NCI-H524 treated with DMSO at 0.1 percent for 48 hours (cell line): ENCODE data around the gene MST1R.
A peak's percentile ranks its signal among the peaks of the same experiment; 100 is the strongest.
"Not testable (repeated sequence)": the region's sequence is repeated elsewhere in the genome, so short reads cannot be mapped to it uniquely, and the experiment has no call there.

Source experiments
- DNase-seq: peaks from one replicate; lab custom pipeline; 2025; lab: John Stamatoyannopoulos, UW

The MST1R gene

GRCh38 chr3:49911124-49911420, 7.4 kb upstream of the MST1R start:
- no peak for DNase-seq

GRCh38 chr3:49910409-49911123, 6.9 kb upstream of the MST1R start:
- DNase-seq: no peak

- DNase-seq: no peak
Measured at GRCh38 chr3:49908373-49909199, 4.9 kb upstream of the MST1R start.

GRCh38 chr3:49906073-49906743, 2.5 kb upstream of the MST1R start:
- DNase-seq: no peak

GRCh38 chr3:49904448-49904847, 775 bp upstream of the MST1R start:
- not testable (repeated sequence) for DNase-seq

- DNase-seq: no peak
Measured at GRCh38 chr3:49902511-49903345, 945 bp downstream of the MST1R start.

- no peak for DNase-seq
Measured at GRCh38 chr3:49901366-49902339, 2.0 kb downstream of the MST1R start.

GRCh38 chr3:49900491-49901153, 3.1 kb downstream of the MST1R start:
- no peak for DNase-seq

GRCh38 chr3:49899815-49900214, 3.9 kb downstream of the MST1R start:
- DNase-seq: peak; percentile 14

- no peak for DNase-seq
Measured at GRCh38 chr3:49898991-49899390, 4.7 kb downstream of the MST1R start.

GRCh38 chr3:49896345-49896744, 7.3 kb downstream of the MST1R start:
- no peak for DNase-seq

GRCh38 chr3:49895791-49896190, 7.9 kb downstream of the MST1R start:
- DNase-seq: no peak

GRCh38 chr3:49889296-49889695, 14.4 kb downstream of the MST1R start:
- DNase-seq: no peak

GRCh38 chr3:49886922-49887265, 16.8 kb downstream of the MST1R start:
- no peak for DNase-seq

GRCh38 chr3:49883998-49884397, 19.7 kb downstream of the MST1R start:
- no peak for DNase-seq

GRCh38 chr3:49882166-49882565, 21.5 kb downstream of the MST1R start:
- DNase-seq: no peak

GRCh38 chr3:49880581-49881315, 22.9 kb downstream of the MST1R start:
- peak; percentile 51 for DNase-seq

- DNase-seq: no peak
Measured at GRCh38 chr3:49879721-49880120, 24.0 kb downstream of the MST1R start.

GRCh38 chr3:49878686-49879085, 25.0 kb downstream of the MST1R start:
- DNase-seq: no peak

GRCh38 chr3:49877716-49878115, 26.0 kb downstream of the MST1R start:
- no peak for DNase-seq
